K562 (cell line): ENCODE measurements around the gene IMMP2L. TPM values are rescaled to one million over a fixed set of nuclear protein-coding genes. Genes with fewer than 3 reads are reported as not detected.

Experiments used
- ATAC-seq: fragments of 200-7000 bp; cut with Tn5 transposase; 3 replicates; pipeline ENCODE4 v1.9.1; 2020; ENCODE audit warnings: moderate library complexity
- Bru-seq: library from RNA; stranded (reverse); fragments of 400-500 nt; gene quantifications from one replicate; lab custom pipeline; 2021; lab: Mats Ljungman, UMichigan
- BruChase-seq, 2 experiments: library from RNA; stranded (reverse); fragments of 400-500 nt; gene quantifications; one replicate each; lab custom pipeline; 2021; lab: Mats Ljungman, UMichigan
- BruUV-seq: library from RNA; stranded (reverse); fragments of 400-500 nt; replicated peaks from 2 replicates; lab custom pipeline; 2021; lab: Mats Ljungman, UMichigan
- CTCF ChIA-PET: fragments of 300-600 bp; formaldehyde crosslinking; extraction: SDS; loops from one replicate; lab custom pipeline; 2021; ENCODE audit warnings: low intra/inter-chr PET ratio; lab: Yijun Ruan, JAX
- POLR2A ChIA-PET: fragments of 300-600, 350-650 bp; sonication (Branson Sonifier 250); formaldehyde crosslinking; extraction: SDS; loops from one replicate; lab custom pipeline; 2021; ENCODE audit warnings: antibody characterized with exemption, inconsistent platforms; lab: Yijun Ruan, JAX
- DNase-seq, 4 experiments: peaks; one replicate each; pipeline versions ENCODE4 v3.0.0 to v3.0.0-alpha.2; 2011 to 2018; ENCODE audit warnings: low spot score in 3 of 4, mixed read lengths in 3 of 4; ENCODE audit errors: extremely low read depth in 1 of 4
- FAIRE-seq: peaks from 2 replicates; lab custom pipeline; 2011; peaks lifted over from hg19 to GRCh38; lab: Jason Lieb, UNC
- H2AFZ ChIP-seq: 2 replicates; pipeline ENCODE4 v1.6.0; 2011; ENCODE audit warnings: low read depth, low read length, control low read depth, inconsistent platforms
- H3K27ac ChIP-seq: fragments of 200-600 bp; 3 replicates; pipeline ENCODE4 v1.8.0; 2011; ENCODE audit warnings: low read depth, mild to moderate bottlenecking, control low read depth, inconsistent platforms, low read length, moderate library complexity, mixed read lengths; ENCODE audit errors: extremely low read depth
- H3K27me3 ChIP-seq, 2 experiments: fragments of 300-600 bp in 1 of 2; 2 replicates in 1 of 2; 3 replicates in 1 of 2; pipeline versions ENCODE4 v1.6.0 to v1.8.0; 2011; ENCODE audit warnings: inconsistent platforms in 2 of 2, low read length in 2 of 2, mild to moderate bottlenecking in 1 of 2, mixed read lengths in 1 of 2, moderate library complexity in 1 of 2; ENCODE audit not compliant: control insufficient read depth in 2 of 2, insufficient read depth in 2 of 2
- H3K36me3 ChIP-seq: fragments of 300-600 bp; 3 replicates; pipeline ENCODE4 v1.8.0; 2011; ENCODE audit warnings: mild to moderate bottlenecking, low read length, inconsistent platforms; ENCODE audit not compliant: control insufficient read depth, insufficient read depth
- H3K4me1 ChIP-seq, 2 experiments: fragments of 200-600 bp in 1 of 2; replicated peaks in 1 of 2; 2 replicates in 1 of 2; 3 replicates in 1 of 2; pipeline versions ENCODE4 v1.5.1 to v1.8.0; 2011; ENCODE audit warnings: inconsistent platforms in 2 of 2, low read length in 2 of 2, mild to moderate bottlenecking in 1 of 2, mixed read lengths in 1 of 2, moderate library complexity in 1 of 2; ENCODE audit not compliant: control insufficient read depth in 2 of 2, insufficient read depth in 2 of 2
- H3K4me2 ChIP-seq: 2 replicates; pipeline ENCODE4 v1.6.1; 2011; ENCODE audit warnings: low read length, control low read depth, inconsistent platforms, mixed read lengths; ENCODE audit not compliant: insufficient read depth
- H3K4me3 ChIP-seq: fragments of 200-600 bp; sonication (generic), shearing (Covaris generic); 2 replicates; pipeline ENCODE4 v1.5.1; 2016; ENCODE audit warnings: control low read depth, inconsistent platforms
- H3K79me2 ChIP-seq: fragments of 200-600 bp; 3 replicates; pipeline ENCODE4 v1.8.0; 2011; ENCODE audit warnings: low read length, inconsistent platforms; ENCODE audit not compliant: control insufficient read depth, insufficient read depth
- H3K9ac ChIP-seq, 2 experiments: 2 replicates each; pipeline versions ENCODE4 v1.6.0 to v1.6.1; 2011; ENCODE audit warnings: low read depth in 2 of 2, low read length in 2 of 2, control low read depth in 1 of 2, inconsistent platforms in 1 of 2, mild to moderate bottlenecking in 1 of 2, mixed read lengths in 1 of 2; ENCODE audit not compliant: insufficient read depth in 1 of 2
- H3K9me1 ChIP-seq: one replicate; pipeline ENCODE4 v1.6.0; 2011; ENCODE audit warnings: inconsistent platforms, mild to moderate bottlenecking, low read length, moderate library complexity; ENCODE audit not compliant: control insufficient read depth, insufficient read depth
- H3K9me3 ChIP-seq: replicated peaks from 2 replicates; pipeline ENCODE4 v1.5.1; 2011; ENCODE audit warnings: low read depth, low read length, inconsistent platforms; ENCODE audit not compliant: control insufficient read depth, insufficient read depth
- H4K20me1 ChIP-seq: replicated peaks from 2 replicates; pipeline ENCODE4 v1.6.1; 2011; ENCODE audit warnings: low read length, inconsistent platforms, mixed read lengths; ENCODE audit not compliant: control insufficient read depth, insufficient read depth
- CEBPG ChIP-seq, 3 experiments: fragments of 200-800 bp in 1 of 3; sonication (Bioruptor generic) in 1 of 3; sonication (generic) in 1 of 3; formaldehyde crosslinking in 1 of 3; IDR thresholded peaks in 2 of 3; conservative IDR thresholded peaks in 1 of 3; 2 replicates each; pipeline versions ENCODE4 v1.6.1 to v1.8.0; 2016 to 2022; ENCODE audit warnings: missing compliant biosample characterization in 2 of 3, missing genetic modification characterization in 2 of 3, mild to moderate bottlenecking in 1 of 3, missing genetic modification reagents in 1 of 3
- KDM5B ChIP-seq: fragments of 200-600 bp; sonication (generic); IDR thresholded peaks from 2 replicates; pipeline ENCODE4 v1.6.1; 2012; ENCODE audit warnings: low read depth, mild to moderate bottlenecking, moderate library complexity, low read length, control low read depth, inconsistent platforms; ENCODE audit not compliant: insufficient replicate concordance
- MBD2 ChIP-seq: sonication (generic); IDR thresholded peaks from 2 replicates; pipeline ENCODE4 v1.6.1; 2016; ENCODE audit warnings: low read depth, borderline replicate concordance
- MTA3 ChIP-seq: fragments of 450-650 bp; formaldehyde crosslinking; IDR thresholded peaks from 2 replicates; pipeline ENCODE4 v1.6.1; 2017; ENCODE audit warnings: mild to moderate bottlenecking, borderline replicate concordance
- POU5F1 ChIP-seq: fragments of 150-350 bp; IDR thresholded peaks from 2 replicates; pipeline ENCODE4 v1.6.1; 2014; ENCODE audit warnings: borderline replicate concordance, low read length, low read depth, mild to moderate bottlenecking; ENCODE audit not compliant: partially characterized antibody
- PPARD ChIP-seq: fragments of 250-450 bp; sonication (Bioruptor Pico); IDR thresholded peaks from 2 replicates; pipeline ENCODE4 v1.8.0; 2022; ENCODE audit warnings: inconsistent platforms, mild to moderate bottlenecking, moderate library complexity
- RAD51 ChIP-seq: fragments of 450-650 bp; IDR thresholded peaks from 2 replicates; pipeline ENCODE4 v1.7.1; 2016; ENCODE audit warnings: low read depth, mild to moderate bottlenecking, borderline replicate concordance
- TBP ChIP-seq: optimal IDR thresholded peaks from 2 replicates; pipeline ENCODE3; 2011; ENCODE audit warnings: low read depth, low read length, improper control_type of control experiment
- ZNF12 ChIP-seq: sonication (generic); formaldehyde crosslinking; IDR thresholded peaks from 2 replicates; pipeline ENCODE4 v1.4.0; 2020; ENCODE audit warnings: mild to moderate bottlenecking, missing genetic modification reagents
- ZNF696 ChIP-seq: fragments of 250-450 bp; sonication (Bioruptor Pico); conservative IDR thresholded peaks from 2 replicates; pipeline ENCODE4 v1.4.0; 2020; ENCODE audit warnings: mild to moderate bottlenecking, moderate library complexity
- WGBS: fragments of 100-300 bp; shearing (Covaris generic); methylation state at CpG from one replicate; pipeline ENCODE4 v1.1.6; 2016; ENCODE audit warnings: low coverage, mixed read lengths; ENCODE audit not compliant: insufficient coverage; ENCODE audit errors: missing lambda C conversion rate; 5-methylcytosine and 5-hydroxymethylcytosine counted together
- in situ Hi-C: fragments of 300-500 bp; cut with MboI; formaldehyde crosslinking; loops from 4 replicates; pipeline ENCODE4 v1.15.0; 2018; ENCODE audit warnings: inconsistent platforms, mixed read lengths
- intact Hi-C: fragments of 100-400 bp; cut with micrococcal nuclease; formaldehyde crosslinking; loops from 2 replicates; pipeline ENCODE4 v1.14.2; 2022
- long read RNA-seq, 3 experiments: library from polyadenylated mRNA in 2 of 3; library from RNA in 1 of 3; unstranded in 2 of 3; stranded (forward) in 1 of 3; transcript quantifications; one replicate each; pipeline ENCODE4 v2.0.0, GENCODE V29; 2019 to 2022
- polyA minus RNA-seq, 3 experiments: library from RNA; depleted of rRNA, polyadenylated mRNA; stranded (reverse); fragments of >200 nt; gene quantifications; 2 replicates each; pipeline ENCODE4 v1.2.3, GENCODE V29; 2011
- polyA plus RNA-seq, 8 experiments: library from polyadenylated mRNA; depleted of rRNA in 4 of 8; stranded (reverse) in 5 of 8; unstranded in 3 of 8; fragments of >200 nt; fragmentation: Nextera tagmentation in 2 of 8; fragmentation: Illumina TruSeq in 1 of 8; extraction: Ambion mirVana in 2 of 8; extraction: Trizol in 1 of 8; gene quantifications; 2 replicates each; pipeline versions ENCODE4 v1.2.1 to v1.2.3, GENCODE V29; 2011 to 2014; ENCODE audit warnings: inconsistent platforms in 1 of 8, missing spikeins in 1 of 8
- total RNA-seq, 7 experiments: library from RNA; depleted of rRNA in 6 of 7; stranded (reverse); fragments of >200 nt in 6 of 7; fragmentation: Illumina TruSeq in 2 of 7; extraction: Trizol in 2 of 7; gene quantifications; 2 replicates each; pipeline versions ENCODE4 v1.2.1 to v1.2.3, GENCODE V29; 2011 to 2021; ENCODE audit warnings: low replicate concordance in 1 of 7
- TF ChIP-seq, protein P1 (sequence below): fragments of 450-650 bp; formaldehyde crosslinking; IDR thresholded peaks from 2 replicates; pipeline ENCODE4 v1.4.0; 2022; ENCODE audit warnings: missing genetic modification characterization
- TF ChIP-seq, protein P2 (sequence below): fragments of 450-650 bp; IDR thresholded peaks from 2 replicates; pipeline ENCODE4 v1.6.1; 2016; ENCODE audit warnings: missing biosample characterization, missing genetic modification characterization

The IMMP2L gene
- 70.2 and 124 TPM in 2 replicates for total RNA-seq (2011; cell fraction: chromatin; rRNA removed; ENCODE audit: low replicate concordance)
- total RNA-seq (2011; cell fraction: nucleolus; rRNA removed): 46.2 and 55.4 TPM in 2 replicates
- 77.4 and 131 TPM in 2 replicates for total RNA-seq (2011; cell fraction: nucleoplasm; rRNA removed)
- total RNA-seq (2014; rRNA removed) (46.1 and 46.8 TPM in 2 replicates), total RNA-seq (2014; rRNA removed; fragmentation: Illumina TruSeq; extraction: Trizol) (59.6 and 62.0 TPM in 2 replicates), total RNA-seq (2015; rRNA removed; fragmentation: Illumina TruSeq; extraction: Trizol) (46.1 and 61.3 TPM in 2 replicates), total RNA-seq (2021) (45.2 and 53.0 TPM in 2 replicates), polyA plus RNA-seq (2011; rRNA removed) (21.7 and 29.7 TPM in 2 replicates), polyA plus RNA-seq (2014; fragmentation: Illumina TruSeq; extraction: Trizol) (37.3 and 39.6 TPM in 2 replicates), polyA plus RNA-seq (2014; fragmentation: Nextera tagmentation; extraction: Ambion mirVana) (100 to 1,000 TPM; 112 to 116 TPM), polyA plus RNA-seq (2014; rRNA removed) (33.7 and 35.1 TPM in 2 replicates), polyA minus RNA-seq (2011; rRNA and poly(A)+ RNA removed) (63.6 and 70.2 TPM in 2 replicates), Bru-seq, nascent RNA (percentile 79 among the genes with signal in this experiment), BruChase-seq, experiment 1, labeled RNA remaining after a 2-hour chase (percentile 82 among the genes with signal in this experiment), BruChase-seq, experiment 2, labeled RNA remaining after a 6-hour chase (percentile 82 among the genes with signal in this experiment)
- 9.1 and 17.4 TPM in 2 replicates for polyA plus RNA-seq (2011; cell fraction: cytosol; rRNA removed)
- 33.0 and 40.5 TPM in 2 replicates for polyA plus RNA-seq (2011; cell fraction: nucleus; rRNA removed)
- 37.8 and 45.1 TPM in 2 replicates for polyA plus RNA-seq (2012)
- polyA minus RNA-seq (2011; cell fraction: cytosol; rRNA and poly(A)+ RNA removed): 6.2 and 12.0 TPM in 2 replicates
- 137 and 151 TPM in 2 replicates for polyA minus RNA-seq (2011; cell fraction: nucleus; rRNA and poly(A)+ RNA removed)
- long read RNA-seq, experiment 1, partial matches to known transcripts: 4 of 26 reads
- long read RNA-seq, experiment 1, other reads (novel, unspliced or antisense): 21 of 26 reads
- long read RNA-seq, experiment 2, partial matches to known transcripts: 1 of 9 reads
- long read RNA-seq, experiment 2, other reads (novel, unspliced or antisense): 8 of 9 reads
- long read RNA-seq, experiment 3, partial matches to known transcripts: 0 of 1 reads
- long read RNA-seq, experiment 3, other reads (novel, unspliced or antisense): 1 of 1 reads

DNA sequence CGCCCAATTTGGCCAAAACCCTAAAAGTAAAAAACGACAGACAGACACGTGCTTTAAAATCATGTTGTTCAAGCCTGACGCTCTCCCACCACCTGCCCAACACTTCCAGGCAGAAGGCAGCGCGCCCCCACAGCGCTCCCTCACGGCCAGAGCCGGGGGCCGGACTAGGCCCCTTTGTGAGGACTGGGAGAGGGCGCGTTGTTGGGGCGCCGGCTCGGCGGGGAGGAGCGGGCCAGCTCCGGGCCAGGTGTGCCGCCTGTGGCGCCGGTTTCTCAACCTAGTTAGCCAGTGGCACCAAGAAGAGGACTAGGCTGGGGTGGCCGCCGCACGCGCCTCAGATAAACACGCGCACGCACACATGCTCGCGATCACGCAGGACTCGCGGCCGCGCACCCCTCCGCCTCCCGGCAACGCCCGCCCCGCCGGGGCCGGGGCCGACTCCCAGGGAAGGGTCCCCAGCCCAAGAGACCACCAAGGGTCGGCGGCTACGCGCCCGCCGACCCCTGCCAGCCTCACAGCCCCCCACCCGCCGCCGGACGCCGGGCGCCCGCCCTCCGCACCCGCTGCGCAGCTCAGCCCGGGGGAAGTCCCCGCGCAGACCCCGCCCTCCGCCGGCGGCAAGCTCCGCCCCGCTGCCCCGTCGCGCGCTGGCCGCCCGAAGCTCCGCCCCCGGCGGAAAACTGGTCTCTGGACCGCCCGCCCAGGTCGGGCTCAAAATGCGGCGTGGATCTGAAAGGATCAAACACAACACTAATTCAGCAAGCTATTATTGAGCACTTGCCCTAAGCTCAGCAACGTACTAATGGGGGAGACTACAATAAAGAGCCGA is at the start of gene IMMP2L:
IMMP2L (minus strand) TSS at position 589 of the 829 bp plus-strand sequence.
- Histone ChIP-seq H3K9me1 (no peaks in the 10 kb centered on the region), H3K4me3 (peak within 1 kb of the TSS; percentile 67), H3K9me3 (peaks cover 7% of the 10 kb centered on the region; the same call in 1 of the 2 replicates), H3K27me3 (no peaks in the 10 kb centered on the region; a peak in 1 of 5 replicates), H3K4me2 (peak within 1 kb of the TSS; percentile 93), H3K79me2 (peaks cover 33% of the 10 kb centered on the region), H3K4me1 (peaks cover 6 to 19% of the 10 kb centered on the region in 2 experiments; a peak in 4 of 5 replicates), H4K20me1 (no peaks in the 10 kb centered on the region), H3K9ac (peak within 1 kb of the TSS; percentile 83 to 95), H3K36me3 (peaks cover 36% of the 10 kb centered on the region), H2AFZ (peak within 1 kb of the TSS; percentile 99), H3K27ac (peak within 1 kb of the TSS; percentile 85)
- ChIA-PET CTCF (interaction anchor here (0.6 to 0.7 kb wide), 3 partner anchors 190 to 472 kb away, joined by 3 read pairs; no protein-coding TSS in a partner anchor), POLR2A (interaction anchor here (0.6 to 1.6 kb wide), 7 partner anchors 12 to 440 kb away, joined by 3 to 6 read pairs (median 3); no protein-coding TSS in a partner anchor)
- BruUV-seq: no TSS peak
- ATAC-seq: peak; percentile 96
- in situ Hi-C loops (no loop called here), intact Hi-C loops (loop anchor here (1.0 to 5.0 kb wide), 5 partner anchors 85 to 470 kb away; partner anchors contain the start of gene LRRN3)
- under 1% methylated on average over 68 of the region's 84 CpGs for WGBS
- peak; percentile 98 to 100 (median 100) for DNase-seq
- FAIRE-seq: peak; percentile 82
- TF ChIP-seq POU5F1: no peak
- TF ChIP-seq, protein P1, sequence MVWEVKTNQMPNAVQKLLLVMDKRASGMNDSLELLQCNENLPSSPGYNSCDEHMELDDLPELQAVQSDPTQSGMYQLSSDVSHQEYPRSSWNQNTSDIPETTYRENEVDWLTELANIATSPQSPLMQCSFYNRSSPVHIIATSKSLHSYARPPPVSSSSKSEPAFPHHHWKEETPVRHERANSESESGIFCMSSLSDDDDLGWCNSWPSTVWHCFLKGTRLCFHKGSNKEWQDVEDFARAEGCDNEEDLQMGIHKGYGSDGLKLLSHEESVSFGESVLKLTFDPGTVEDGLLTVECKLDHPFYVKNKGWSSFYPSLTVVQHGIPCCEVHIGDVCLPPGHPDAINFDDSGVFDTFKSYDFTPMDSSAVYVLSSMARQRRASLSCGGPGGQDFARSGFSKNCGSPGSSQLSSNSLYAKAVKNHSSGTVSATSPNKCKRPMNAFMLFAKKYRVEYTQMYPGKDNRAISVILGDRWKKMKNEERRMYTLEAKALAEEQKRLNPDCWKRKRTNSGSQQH (CRISPR knock-in tag): 0 out of 2 replicates have a peak, but pooled peaks have one; percentile 25
- TF ChIP-seq CEBPG (CRISPR knock-in tag; IDR thresholded peaks at IDR 0.05): no peak
- 0 out of 4 replicates have a peak, but pooled peaks of 1 of the 2 experiments have one; percentile 20 for TF ChIP-seq CEBPG (tag; conservative IDR thresholded peaks at IDR 0.05 in 1 of 2, IDR thresholded peaks at IDR 0.05 in 1 of 2)
- TF ChIP-seq, protein P2, sequence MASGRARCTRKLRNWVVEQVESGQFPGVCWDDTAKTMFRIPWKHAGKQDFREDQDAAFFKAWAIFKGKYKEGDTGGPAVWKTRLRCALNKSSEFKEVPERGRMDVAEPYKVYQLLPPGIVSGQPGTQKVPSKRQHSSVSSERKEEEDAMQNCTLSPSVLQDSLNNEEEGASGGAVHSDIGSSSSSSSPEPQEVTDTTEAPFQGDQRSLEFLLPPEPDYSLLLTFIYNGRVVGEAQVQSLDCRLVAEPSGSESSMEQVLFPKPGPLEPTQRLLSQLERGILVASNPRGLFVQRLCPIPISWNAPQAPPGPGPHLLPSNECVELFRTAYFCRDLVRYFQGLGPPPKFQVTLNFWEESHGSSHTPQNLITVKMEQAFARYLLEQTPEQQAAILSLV (tag): peak; percentile 31; the same call in 1 of the 2 replicates
- TF ChIP-seq MTA3: peak; percentile 84
- TF ChIP-seq MBD2: peak; percentile 18; the same call in 1 of the 2 replicates
- peak; percentile 83 for TF ChIP-seq TBP
- peak; percentile 88 for TF ChIP-seq KDM5B
- TF ChIP-seq ZNF696 (CRISPR knock-in tag): no peak
- TF ChIP-seq RAD51: peak; percentile 38; the same call in 1 of the 2 replicates
- no peak for TF ChIP-seq ZNF12 (CRISPR knock-in tag)
- TF ChIP-seq PPARD: no peak
